HG02623 (cell line): Measurements from ENCODE around the gene PLD2.

Experiments used
- ATAC-seq: cut with Tn5 transposase; IDR thresholded peaks from one replicate; pipeline ENCODE4 v1.9.1; 2021; ENCODE audit warnings: moderate library complexity; ENCODE audit not compliant: unreplicated experiment

Gene PLD2

DNA sequence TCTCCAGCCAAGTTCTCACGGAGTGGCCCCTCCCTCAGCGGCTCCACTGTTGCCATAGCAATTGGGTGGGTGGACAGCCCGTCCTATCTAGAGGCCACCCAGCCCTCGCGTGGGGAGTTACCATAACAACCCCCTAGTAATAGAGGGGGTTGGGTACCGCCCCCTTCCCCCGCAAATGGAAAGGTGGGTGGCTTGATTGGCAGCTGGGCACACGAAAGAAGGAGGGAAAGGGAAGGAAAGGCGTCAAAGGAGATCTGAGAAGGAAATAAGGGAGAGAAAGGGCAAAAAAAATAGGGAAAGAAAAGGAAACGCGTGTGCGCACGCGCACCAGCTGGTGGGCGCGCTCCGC lies 25.9 kb downstream of the PLD2 start:
- peak; percentile 18 for ATAC-seq

DNA sequence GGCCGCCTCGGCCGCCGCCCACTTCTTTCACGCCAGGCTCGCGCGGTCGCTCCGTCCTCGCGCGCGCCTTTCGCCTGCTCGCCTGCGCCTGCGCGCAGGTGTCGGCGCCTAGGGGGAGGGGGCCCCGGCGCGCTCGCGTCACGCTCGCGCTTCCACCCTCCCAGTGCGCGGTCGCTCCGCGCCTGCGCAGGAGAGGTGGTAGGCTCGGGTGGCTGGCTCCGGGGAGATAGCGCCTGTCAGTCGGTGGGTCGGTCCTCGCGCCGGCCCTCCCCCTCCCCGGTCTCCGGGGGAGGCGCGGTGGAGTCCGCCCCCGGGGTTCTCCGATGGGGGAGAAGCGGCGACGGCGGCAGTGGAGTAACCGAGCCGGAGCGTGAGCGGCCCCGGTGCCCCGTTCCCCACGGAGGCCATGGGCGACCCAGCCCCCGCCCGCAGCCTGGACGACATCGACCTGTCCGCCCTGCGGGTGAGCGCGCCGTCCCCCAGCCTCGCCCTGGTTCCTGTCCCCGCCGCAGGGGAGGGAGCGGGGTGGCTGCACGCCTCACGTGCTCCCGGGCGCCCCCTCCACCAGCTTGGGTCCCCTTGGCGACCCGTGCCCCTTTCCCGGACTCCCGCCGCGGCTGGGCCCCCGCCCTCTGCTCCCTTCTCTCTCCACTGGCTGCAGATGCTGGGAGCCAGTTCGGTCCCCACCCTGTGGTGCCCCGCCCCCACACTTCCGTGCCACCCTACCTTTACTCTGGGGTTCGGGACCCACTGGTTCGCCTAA lies 26.4 kb downstream of the PLD2 start, which contains the start of gene MINK1:
Gene MINK1, plus strand, starts transcription at position 163 of the 763 bp plus-strand sequence. Its CDS starts 244 bp downstream, at position 407.
- peak; percentile 81 for ATAC-seq

DNA sequence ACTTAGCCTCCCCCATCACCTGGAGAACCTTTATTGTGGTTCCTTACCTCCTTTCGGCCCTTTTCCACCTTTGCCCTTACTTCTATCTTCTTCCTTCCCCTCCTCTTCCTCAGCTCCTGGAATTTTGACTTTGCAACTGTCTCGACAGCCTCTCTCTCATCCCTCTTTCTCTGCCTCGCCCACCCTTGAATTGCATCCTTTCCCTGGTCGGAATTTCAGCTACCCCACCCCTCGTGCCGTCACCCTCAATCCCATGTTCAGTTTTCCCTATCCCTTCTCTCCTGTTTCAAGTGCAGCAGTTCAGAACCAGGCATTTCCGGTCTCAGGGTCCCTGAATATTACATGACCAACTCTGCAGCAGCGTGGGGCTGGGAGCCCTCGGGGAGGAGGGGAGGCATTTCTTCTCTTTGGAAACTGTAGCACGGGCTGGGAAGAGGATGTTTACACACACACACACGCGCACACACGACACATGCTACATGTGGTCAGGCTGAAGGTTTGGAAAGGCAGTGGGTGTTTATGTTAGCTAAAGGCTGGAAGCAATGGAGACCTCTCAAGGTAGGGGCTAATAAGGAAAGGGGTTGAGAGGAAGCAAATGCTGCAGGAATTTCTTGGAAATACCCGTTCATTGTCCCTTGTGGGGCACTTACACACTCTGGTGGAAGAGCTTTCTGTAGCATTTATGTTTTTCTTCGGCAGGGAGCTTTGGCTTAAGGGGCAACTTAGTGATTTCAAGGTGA lies 27.2 kb downstream of the PLD2 start:
- ATAC-seq, result no peak

DNA sequence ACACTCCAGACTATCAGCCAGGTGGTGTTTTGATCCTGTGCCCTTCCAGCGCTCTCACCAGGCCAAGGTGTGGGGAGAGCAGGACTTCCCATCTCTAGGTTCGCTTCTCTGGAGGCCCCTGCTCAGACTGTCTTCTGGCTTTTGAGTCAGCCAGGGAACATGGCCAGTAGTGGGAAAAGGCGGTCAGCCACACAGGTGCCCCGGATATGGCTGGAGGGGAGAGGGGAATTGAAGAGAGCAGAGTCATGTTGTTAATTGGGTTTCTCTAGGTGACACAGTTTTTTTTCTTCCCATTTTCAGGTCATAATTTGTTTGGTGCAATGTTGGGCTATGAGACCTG lies 27.7 kb downstream of the PLD2 start:
- no peak for ATAC-seq

DNA sequence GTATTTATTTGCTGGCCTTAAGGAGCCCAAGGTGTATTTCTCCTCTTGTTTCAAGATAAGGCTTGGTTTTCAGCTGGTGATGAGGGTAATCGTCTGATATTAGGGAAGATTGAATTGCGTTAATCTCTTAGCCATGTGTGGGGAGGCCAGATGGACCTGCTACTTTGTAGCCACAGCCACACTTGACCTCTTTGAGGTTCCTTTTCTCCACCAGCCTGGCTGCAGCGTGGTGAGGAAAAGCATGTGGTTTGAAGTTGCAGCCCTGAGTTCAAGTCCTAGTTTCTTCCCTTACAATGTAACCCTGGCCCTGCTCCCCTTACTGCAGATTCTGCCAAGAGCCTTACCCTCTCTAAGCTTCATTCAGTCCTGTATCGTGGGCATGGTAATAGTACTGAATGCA lies 29.3 kb downstream of the PLD2 start:
- ATAC-seq, result no peak

DNA sequence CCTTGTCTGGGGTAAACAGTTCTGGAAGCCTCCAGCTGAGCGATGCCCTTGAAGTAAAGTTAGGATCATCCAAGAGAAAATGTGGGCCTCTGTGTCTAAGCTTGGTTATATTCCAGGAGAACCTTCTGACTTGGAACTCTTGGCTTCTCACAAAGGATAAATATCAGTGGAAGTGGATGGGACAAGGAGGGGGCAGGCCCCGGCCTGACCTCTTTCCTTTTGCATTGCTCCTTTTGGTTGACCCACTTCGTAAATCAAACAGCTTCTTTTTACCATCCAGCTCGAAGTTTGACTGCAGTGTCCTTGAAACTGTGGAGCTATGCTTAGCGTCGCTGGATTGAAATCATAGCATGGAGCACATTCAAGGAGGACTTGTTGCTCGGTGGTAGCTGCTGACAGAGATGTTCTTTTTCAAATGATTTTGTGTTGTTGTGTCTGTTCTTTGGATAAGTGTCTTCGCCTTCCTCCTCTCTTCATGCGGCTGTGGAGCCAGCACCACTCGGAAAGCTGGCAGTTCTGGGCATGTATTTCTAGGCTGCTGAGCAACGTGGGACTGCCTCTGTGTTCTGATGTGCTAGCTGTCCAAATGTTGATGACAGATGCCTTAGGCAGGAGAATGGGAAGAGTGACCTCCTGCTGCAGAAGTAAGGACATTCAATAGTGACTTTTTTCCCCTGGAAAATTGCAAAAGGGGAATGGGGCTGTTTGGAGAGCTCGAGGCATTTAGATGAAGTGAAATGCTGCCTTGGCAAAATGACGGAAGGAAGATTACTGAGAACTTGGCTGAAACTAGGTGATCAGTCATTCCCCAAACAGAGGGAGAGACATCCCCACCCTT lies 30.7 kb downstream of the PLD2 start:
- no peak for ATAC-seq

DNA sequence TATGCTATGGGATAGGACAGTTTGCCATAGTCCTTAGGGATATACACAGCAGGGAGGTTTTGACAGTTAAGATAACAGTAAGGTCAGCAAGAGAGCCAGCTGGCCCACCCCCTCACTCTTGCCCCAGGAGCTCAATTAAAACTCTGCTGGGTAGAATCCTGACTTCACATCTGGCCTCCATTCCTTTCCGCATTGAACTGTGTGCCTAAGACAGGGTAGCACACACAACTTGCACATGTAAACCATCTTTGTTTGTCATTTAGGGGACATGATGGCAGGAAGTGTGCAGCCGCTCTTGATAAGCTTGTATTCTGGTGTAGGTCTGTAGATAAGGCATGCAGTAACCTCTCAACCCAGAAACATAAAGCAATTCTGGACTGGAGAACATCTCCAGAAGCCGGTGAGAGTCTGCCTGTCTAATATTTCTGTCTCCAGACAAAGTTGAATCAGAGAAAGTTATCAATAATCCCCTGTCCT lies 31.4 kb downstream of the PLD2 start:
- ATAC-seq, result no peak

DNA sequence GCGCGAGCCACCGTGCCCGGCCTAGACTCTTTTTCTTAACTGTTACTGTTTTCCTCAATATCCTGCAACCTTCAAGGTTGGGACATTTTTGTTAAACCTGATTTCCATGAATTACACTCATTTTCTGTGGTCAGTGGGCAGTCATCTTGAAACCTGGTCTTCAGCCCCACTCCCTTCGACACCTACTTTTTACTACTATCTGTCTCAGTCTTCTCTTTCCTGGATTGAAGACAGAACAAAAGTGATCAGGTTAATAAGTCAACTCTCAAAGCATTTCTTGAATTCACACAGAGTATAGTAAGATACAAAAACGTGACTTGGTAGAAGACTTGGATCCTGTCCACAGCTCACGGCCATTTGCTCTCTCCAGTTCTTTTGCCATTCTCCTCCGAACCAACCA lies 32.3 kb downstream of the PLD2 start:
- ATAC-seq, result no peak

DNA sequence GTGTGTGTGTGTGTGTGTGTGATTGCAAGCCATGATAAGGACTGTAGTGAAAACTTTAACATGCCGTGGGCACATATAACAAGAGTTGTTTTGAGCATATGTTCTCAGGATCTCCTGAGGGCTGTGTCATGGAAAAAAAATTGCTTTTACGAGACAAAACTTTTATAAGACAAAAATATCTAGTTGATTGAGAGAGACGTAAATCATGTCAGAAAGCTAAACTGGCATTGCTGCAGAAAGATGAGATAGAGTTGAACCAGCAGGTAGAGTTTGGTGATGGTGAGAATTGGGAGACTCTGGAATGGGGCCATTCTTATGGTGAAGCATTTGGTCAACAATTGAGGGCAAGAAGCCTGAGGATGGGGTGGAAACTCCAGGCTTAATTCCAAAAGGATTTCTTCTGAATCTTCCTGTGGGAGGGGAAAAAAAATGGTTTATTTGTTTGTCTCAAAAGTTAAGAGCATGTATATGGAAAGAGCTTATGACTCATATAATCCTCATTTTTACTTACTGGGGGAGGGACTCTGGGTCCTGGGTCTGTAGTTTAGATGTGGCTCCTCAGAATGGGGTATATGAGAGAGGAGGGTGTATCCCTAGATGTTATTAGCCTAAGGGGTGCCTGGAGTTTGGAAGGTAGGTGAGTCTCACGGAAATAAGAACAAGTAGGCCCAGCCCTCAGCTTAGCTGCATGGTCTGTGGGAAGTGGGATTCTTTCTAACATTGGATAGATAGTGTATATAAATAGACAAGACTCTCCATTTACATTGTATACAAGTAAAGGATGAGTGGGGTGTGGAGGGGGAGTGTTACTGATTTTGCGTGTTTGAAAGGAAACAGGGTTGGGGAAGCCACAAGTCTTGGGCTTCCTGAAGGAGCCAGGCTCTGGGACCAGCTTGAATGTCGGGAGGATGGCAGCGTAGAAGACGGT lies 33.3 kb downstream of the PLD2 start:
- ATAC-seq, result no peak

DNA sequence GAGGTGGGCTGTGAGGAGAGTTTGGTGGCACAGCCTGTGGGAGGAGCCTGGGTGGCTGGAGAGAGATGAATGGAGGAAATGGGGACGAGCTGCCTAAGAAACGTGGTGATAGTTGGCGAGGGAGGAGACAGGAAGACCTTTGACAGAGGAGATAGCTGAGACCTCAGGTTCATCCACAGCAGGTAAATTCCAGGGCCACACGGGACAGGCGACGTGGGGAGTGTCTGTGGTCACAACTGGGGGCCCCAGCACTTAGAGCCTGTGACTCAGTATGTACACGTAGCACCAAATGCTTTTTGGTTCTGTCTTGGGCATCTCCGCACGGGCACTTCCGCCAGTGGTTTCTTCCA lies 33.9 kb downstream of the PLD2 start:
- no peak for ATAC-seq

DNA sequence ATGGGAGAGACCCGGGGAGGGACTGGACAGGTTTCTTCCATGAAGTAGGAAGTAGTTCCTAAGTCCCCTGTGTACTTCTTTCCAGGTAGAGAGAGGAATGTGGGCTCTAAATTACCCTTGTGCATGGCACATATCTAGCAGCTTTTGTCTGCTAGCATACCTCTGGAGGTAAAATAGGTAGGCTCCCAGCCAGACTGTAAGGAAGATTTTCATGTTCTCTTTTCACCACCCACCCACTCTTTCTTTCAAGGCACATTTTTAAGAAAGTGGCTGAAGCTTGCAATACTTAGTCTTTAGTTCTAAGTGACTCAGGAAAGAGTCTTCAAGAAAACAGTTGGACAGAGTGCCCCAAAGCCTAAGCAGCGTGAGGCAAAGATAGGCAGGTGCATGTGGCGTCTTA lies 35.4 kb downstream of the PLD2 start:
- ATAC-seq, result no peak

DNA sequence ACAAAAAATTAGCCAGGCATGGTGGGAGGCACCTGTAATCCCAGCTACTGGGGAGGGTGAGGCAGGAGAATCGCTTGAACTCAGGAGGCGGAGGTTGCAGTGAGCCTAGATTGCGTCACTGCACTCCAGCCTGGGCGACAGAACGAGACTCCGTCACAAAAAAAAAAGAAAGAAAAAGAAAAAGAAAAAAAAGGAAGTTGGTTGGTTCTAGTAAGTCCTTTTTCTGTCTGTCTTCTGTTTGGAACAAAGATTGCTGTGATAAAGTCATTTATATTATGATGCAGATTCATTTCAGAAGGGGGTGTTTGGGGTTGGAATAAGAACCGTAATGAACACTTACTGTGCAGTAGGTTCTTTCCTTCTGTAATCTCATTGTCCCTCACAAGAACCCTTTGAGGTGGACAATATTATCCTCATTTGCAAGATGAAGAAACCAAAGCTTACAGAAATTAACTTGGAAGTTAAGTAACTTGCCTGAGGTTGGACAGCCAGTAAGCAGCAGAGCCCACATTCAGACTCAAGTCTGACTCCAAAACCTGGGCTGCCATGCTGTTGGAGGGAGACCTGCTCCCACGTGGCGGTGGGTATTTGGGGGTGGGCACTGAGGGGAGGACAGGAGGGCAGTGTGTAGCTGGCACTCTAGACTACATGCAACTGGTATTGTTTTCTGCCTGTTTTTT lies 36.5 kb downstream of the PLD2 start:
- no peak for ATAC-seq

DNA sequence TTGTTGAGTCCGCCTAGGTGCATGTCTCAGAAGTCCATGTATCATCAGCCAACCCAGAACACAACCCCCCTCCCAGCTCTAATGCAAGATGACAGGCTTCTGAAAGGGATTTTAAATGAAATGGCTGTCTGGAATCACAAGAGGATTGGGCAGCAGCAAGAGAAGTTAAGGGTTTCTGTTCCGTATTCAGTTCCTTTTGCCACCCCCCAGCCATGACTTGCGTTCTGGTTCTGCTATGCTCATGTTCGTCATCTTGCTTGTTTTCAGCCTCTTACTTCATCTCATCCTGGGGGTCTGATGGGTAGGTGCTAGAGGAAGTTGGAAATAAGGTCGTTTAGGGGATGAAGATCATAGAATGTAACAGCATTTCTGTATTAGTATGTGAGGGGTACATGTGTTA lies 38.2 kb downstream of the PLD2 start:
- ATAC-seq, result no peak

DNA sequence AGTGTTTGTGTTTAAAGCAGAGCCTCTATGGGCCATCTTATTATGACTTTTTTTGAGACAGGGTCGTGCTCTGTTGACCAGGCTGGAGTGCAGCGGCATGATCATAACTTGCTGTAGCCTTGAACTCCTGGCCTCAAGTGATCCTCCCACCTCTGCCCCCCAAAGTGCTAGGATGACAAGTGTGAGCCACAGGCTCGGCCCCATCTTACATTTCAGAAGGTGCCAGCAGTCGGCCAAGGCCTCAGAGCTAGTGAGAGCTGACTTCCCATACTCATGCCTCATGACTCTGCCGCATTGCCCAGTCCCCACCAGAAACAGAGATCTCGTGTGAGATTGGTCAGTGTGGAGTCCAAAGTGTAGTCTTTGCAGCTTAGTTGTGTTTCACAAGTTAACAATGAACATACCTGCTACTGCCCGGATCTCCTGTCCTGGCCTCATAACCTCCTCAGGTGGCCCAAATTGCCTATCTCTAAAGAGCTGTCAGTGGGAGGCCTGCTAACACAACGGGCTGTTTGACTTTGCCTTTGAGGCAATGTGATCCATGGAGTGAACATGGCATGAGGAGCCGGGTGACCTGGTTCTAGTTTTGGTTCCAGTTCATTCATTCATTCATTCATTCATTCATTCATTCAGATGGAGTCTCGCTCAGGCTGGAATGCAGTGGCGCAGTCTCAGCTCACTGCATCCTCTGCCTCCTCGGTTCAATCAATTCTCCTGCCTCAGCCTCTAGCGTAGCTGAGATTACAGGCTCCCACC lies 39.9 kb downstream of the PLD2 start:
- ATAC-seq, result no peak

DNA sequence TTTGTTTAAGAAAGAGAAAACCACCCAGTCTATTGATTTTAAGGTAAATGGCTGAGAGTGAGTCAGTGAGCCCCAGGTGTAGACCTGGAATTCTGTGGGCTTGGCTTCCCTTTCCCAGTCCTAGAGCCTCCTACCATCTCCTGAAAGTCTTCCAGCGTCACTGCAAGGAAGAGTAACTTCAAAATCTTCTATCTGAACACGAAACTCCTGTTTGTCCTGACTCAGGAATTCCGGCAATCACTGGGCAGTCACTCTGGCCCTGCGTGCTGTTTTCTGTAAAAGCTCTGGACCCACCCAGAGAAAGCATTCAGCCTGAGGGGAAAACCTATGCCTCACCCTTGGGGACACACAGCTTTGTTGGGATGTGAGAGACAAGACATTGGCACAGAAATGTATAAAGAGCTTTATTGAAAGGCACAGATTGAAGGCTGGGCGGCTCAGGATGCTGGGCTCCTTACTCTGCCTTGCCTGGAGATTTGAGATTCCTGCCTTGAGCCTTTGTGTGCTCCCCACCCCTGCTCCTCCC lies 42.1 kb downstream of the PLD2 start:
- no peak for ATAC-seq

DNA sequence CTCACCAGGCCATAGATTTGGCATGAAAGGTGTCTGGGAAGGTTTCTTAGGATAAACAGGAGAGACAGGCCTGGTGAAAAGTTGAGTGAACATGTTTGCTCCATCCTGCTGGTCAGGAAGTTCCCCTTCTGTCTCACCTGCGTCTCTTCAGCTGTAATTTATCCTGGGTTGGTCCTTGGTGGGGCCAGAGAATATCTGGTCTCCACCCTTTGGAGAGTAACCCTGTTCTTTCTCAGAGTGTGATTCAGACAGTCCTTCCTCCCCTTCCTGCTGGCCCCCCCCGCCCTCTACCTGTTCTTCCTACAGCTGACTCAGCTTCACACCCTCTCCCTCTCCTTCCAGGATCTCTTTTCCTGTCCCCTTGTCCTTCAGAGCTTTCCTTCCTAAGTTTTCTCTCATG lies 43.3 kb downstream of the PLD2 start:
- no peak for ATAC-seq

DNA sequence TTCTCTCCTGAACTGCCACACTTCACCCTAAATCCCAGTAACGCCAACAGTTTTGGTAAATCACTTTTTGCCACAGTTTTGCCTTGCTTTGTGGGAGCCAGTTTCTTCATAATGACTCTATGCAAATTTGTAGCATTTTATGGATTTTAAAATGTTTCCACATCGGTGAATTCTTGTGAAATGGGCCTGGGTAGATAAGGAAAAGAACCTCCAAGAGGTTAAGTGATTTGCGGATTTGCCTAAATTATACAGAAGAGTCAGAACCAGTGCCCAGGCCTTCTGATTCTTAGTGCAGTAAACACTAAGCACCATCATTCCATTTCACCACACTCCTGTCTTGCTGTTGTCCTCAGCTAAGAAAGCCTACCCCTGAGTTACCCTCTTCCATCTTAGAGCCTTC lies 44.1 kb downstream of the PLD2 start:
- ATAC-seq, result no peak

DNA sequence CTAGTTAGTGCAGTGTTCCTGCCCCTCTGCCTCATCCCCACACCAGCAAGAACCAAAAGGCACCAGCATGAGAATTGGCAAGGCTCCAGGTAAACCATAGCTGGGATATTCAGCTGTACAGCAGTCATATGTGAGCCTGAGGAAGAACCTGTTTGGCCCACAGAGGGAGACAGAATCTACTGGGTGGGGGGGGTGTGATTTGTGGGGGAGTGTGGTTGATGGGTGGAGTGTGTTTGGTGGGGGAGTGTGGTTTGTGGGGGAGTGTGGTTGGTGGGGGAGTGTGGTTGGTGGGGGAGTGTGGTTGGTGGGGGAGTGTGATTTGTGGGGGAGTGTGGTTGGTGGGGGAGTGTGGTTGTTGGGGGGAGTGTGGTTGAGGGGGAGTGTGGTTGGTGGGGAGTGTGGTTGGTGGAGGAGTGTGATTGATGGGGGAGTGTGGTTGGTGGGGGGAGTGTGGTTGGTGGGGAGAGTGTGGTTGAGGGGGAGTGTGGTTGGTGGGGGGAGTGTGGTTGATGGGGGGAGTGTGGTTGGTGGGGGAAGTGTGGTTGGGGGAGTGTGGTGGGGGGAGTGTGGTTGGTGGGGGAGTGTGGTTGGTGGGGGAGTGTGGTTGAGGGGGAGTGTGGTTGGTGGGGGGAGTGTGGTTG lies 45.7 kb downstream of the PLD2 start:
- no peak for ATAC-seq

DNA sequence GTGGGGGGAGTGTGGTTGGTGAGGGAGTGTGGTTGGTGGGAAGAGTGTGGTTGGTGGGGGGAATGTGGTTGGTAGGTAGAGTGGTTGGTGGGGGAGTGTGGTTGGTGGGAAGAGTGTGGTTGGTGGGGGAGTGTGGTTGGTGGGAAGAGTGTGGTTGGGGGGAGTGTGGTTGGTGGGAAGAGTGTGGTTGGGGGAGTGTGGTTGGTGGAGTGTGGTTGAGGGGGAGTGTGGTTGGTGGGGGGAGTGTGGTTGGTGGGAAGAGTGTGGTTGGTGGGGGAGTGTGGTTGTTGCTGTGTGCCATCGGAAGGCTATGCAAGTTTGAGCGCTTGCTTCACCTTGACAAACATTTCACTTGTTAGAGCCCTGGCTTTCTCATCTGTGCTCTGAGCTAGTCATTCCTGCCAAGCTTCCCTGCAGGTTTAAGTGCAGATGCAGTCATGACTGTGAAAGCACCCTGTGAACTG lies 46.3 kb downstream of the PLD2 start:
- ATAC-seq, result no peak
